CD4-positive, alpha-beta T cell treated with Interleukin-17A for 4 hours (primary cell): ENCODE results near the gene CPSF4L.

Experiments used
- DNase-seq: peaks from one replicate; pipeline ENCODE4 v3.0.0-alpha.2; 2020; ENCODE audit warnings: mixed read lengths

The CPSF4L gene

DNA sequence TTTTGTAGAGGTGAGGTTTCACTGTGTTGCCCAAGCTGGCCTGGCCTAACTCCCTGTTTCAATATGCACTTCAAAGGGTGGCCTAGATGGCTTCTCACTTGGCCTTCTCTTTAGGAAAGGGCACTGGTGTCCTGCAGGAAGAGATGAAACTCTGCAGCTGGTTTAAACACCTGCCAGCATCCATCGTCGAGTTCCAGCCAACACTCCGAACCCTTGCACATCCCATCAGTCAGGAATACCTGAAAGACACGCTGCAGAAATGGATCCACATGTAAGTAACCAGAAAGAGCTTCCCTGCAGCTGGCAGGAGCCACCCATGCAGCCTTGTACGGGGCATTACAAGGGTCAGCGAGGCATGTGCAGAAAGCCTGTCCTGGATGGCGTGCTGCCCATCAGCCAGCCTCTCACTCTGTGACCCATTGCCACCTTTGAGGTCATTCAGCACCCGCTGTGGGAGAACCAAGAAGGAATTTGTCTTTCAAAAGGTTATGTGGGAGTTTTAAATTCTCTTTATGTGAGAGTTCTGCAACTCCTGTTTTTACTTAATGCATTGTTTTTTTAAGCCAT lies 61.8 kb downstream of the CPSF4L start:
- DNase-seq: no peak

DNA sequence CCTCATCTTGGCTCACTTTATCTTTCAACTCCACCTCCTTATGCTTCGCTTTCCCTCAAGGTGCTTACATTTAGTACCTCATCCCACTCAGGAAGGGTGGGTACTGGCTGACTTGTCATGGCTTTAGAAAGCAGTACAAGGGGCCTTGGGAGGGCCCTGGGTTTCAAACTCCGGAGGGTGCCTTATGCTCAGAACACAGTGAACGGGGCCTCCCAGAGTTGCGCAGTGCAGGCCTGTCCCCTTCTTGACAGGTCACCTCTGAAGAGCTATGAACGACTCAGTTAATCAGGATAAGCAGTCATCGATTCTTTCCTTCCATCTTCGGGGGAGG lies 62.8 kb downstream of the CPSF4L start:
- DNase-seq: no peak
